Measurements from ENCODE around the gene TMEM175. TPM values are rescaled to one million over a fixed set of nuclear protein-coding genes. Genes with fewer than 3 reads are reported as not detected.

TMEM175 gene
- total RNA-seq, 1 experiment from 2014 or later: 10.0 TPM

DNA sequence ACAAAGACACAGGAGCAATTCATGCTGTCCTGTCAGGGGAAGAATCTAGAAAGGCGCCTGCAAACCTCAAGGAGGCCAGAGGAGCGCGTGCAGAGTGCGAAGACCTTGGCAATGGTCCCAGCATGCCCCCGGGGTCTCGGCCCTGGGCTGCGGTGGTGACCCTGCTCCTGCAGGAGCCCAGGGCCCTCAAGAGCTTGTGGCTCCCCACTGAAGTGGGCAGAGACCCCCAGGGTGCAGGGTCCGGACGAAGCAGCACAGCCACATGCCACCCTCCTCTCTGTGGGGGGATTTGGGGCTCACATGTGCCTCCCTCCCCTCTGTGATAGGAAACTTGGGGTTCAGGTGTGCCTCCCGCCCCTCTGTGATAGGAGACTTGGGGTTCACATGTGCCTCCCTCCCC, 39.5 kb upstream of the TMEM175 start:
- no TSS peak for BruUV-seq (replicated peaks)
- Histone ChIP-seq H3K9me3 (ENCODE audit: low read depth, low read length, poor library complexity, severe bottlenecking) (no peaks in the 10 kb centered on the region), H3K4me3 (ENCODE audit: low read depth, low read length, poor library complexity, severe bottlenecking) (no peak overlapping the region), H3K4me1 (ENCODE audit: insufficient read depth, low read length, poor library complexity, severe bottlenecking) (no peaks in the 10 kb centered on the region), H3K36me3 (ENCODE audit: insufficient read depth, low read length, poor library complexity, severe bottlenecking) (peaks cover 7% of the 10 kb centered on the region), H3K27ac (ENCODE audit: low read depth, low read length, poor library complexity, severe bottlenecking) (no peak overlapping the region), H3K27me3 (replicated peaks; ENCODE audit: insufficient read depth, low read depth, low read length, poor library complexity) (no peaks in the 10 kb centered on the region)
- CTCF ChIA-PET: no interaction called here
- no peak for DNase-seq (ENCODE audit: low spot score)
- intact Hi-C loops (cut with micrococcal nuclease; ENCODE audit: unreplicated experiment): no loop called here
- POLR2A ChIA-PET (ENCODE audit: low non-redundant PET): no interaction called here
- TF ChIP-seq EZH2 (IDR thresholded peaks at IDR 0.05; ENCODE audit: borderline replicate concordance, low read depth, low read length, poor library complexity, severe bottlenecking): no peak
- TF ChIP-seq, protein P1, sequence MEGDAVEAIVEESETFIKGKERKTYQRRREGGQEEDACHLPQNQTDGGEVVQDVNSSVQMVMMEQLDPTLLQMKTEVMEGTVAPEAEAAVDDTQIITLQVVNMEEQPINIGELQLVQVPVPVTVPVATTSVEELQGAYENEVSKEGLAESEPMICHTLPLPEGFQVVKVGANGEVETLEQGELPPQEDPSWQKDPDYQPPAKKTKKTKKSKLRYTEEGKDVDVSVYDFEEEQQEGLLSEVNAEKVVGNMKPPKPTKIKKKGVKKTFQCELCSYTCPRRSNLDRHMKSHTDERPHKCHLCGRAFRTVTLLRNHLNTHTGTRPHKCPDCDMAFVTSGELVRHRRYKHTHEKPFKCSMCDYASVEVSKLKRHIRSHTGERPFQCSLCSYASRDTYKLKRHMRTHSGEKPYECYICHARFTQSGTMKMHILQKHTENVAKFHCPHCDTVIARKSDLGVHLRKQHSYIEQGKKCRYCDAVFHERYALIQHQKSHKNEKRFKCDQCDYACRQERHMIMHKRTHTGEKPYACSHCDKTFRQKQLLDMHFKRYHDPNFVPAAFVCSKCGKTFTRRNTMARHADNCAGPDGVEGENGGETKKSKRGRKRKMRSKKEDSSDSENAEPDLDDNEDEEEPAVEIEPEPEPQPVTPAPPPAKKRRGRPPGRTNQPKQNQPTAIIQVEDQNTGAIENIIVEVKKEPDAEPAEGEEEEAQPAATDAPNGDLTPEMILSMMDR (conservative IDR thresholded peaks at IDR 0.05; ENCODE audit: low read depth, low read length): no peak

DNA sequence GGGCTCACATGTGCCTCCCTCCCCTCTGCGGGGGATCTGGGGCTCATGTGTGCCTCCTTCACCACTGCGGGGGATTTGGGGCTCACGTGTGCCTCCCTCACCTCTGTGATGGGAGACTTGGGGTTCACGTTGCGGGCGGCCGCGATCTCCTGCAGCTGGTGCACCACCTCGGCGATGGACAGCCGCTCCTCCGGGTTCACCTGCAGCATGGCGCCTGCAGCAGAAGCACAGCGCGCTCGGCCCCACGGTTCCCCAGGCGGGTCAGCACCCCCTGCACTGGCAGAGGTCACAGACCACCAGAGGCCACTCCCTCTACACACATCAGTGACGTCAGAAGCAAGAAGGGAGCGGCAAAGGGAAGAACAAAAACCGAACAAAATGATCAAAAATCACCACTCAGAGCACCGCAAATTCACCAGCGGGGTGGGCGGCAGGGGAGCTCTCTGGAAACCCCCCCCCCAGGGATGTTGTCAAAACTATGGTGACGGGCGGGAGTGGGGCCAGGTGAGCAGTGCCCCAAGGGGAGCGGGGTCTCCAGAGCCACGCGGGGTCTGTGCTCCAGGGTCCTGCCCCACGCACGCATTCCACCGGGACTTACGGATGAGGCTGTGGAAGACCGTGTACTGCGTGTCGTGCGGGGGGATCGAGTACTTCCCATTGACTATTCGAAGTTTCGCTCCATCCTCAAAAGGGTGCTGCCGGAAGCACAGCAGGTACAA, 38.8 kb upstream of the TMEM175 start:
- Histone ChIP-seq H3K27ac (ENCODE audit: low read depth, low read length, poor library complexity, severe bottlenecking) (no peak overlapping the region), H3K36me3 (ENCODE audit: insufficient read depth, low read length, poor library complexity, severe bottlenecking) (peaks cover 7% of the 10 kb centered on the region), H3K9me3 (ENCODE audit: low read depth, low read length, poor library complexity, severe bottlenecking) (no peaks in the 10 kb centered on the region), H3K4me3 (ENCODE audit: low read depth, low read length, poor library complexity, severe bottlenecking) (no peak overlapping the region), H3K4me1 (ENCODE audit: insufficient read depth, low read length, poor library complexity, severe bottlenecking) (no peaks in the 10 kb centered on the region), H3K27me3 (replicated peaks; ENCODE audit: insufficient read depth, low read depth, low read length, poor library complexity) (no peaks in the 10 kb centered on the region)
- ChIA-PET CTCF (no interaction called here), POLR2A (ENCODE audit: low non-redundant PET) (no interaction called here)
- no TSS peak for BruUV-seq (replicated peaks)
- intact Hi-C loops (cut with micrococcal nuclease; ENCODE audit: unreplicated experiment): no loop called here
- TF ChIP-seq EZH2 (IDR thresholded peaks at IDR 0.05; ENCODE audit: borderline replicate concordance, low read depth, low read length, poor library complexity, severe bottlenecking): no peak
- TF ChIP-seq, protein P1 (conservative IDR thresholded peaks at IDR 0.05; ENCODE audit: low read depth, low read length): no peak
- DNase-seq (ENCODE audit: low spot score): no peak

DNA sequence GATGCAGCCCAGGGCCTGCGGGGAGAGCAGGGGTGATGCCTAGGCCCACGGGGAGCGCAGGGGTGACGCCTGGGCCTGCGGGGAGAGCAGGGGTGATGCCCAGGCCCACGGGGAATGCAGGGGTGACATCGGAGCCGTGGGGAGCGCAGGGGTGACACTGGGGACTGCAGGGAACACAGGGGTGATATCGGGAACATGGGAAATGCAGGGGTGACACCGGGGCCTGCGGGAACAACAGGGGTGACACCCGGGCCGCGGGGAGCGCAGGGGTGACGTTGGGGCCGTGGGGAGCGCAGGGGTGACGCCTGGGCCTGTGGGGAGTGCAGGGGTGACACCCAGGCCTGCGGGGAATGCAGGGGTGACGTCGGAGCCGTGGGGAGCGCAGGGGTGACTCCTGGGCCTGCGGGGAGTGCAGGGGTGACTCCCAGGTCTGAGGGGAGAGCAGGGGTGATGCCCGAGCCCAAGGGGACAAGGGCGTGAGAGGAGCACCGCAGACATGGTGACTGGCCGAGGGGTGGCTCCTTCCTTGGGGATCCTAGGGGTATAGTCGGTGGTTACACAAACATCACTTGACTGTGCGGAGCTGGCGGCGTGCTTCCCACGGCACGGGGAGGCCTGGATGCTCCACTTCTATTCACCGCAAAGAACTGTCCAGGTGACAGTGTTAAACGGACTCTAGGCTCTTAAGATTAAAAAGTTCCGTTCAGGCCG, 38.1 kb upstream of the TMEM175 start:
- Histone ChIP-seq H3K36me3 (ENCODE audit: insufficient read depth, low read length, poor library complexity, severe bottlenecking) (peaks cover 3% of the 10 kb centered on the region), H3K4me1 (ENCODE audit: insufficient read depth, low read length, poor library complexity, severe bottlenecking) (no peaks in the 10 kb centered on the region), H3K27me3 (replicated peaks; ENCODE audit: insufficient read depth, low read depth, low read length, poor library complexity) (no peaks in the 10 kb centered on the region), H3K27ac (ENCODE audit: low read depth, low read length, poor library complexity, severe bottlenecking) (no peak overlapping the region), H3K9me3 (ENCODE audit: low read depth, low read length, poor library complexity, severe bottlenecking) (no peaks in the 10 kb centered on the region), H3K4me3 (ENCODE audit: low read depth, low read length, poor library complexity, severe bottlenecking) (no peak overlapping the region)
- ChIA-PET CTCF (no interaction called here), POLR2A (ENCODE audit: low non-redundant PET) (no interaction called here)
- intact Hi-C loops (cut with micrococcal nuclease; ENCODE audit: unreplicated experiment): no loop called here
- TF ChIP-seq, protein P1 (conservative IDR thresholded peaks at IDR 0.05; ENCODE audit: low read depth, low read length): no peak
- no peak for TF ChIP-seq EZH2 (IDR thresholded peaks at IDR 0.05; ENCODE audit: borderline replicate concordance, low read depth, low read length, poor library complexity, severe bottlenecking)
- no TSS peak for BruUV-seq (replicated peaks)
- no peak for DNase-seq (ENCODE audit: low spot score)
